ENCODE data around the gene KANK4. TPM values are rescaled to one million over a fixed set of nuclear protein-coding genes. Genes with fewer than 3 reads are reported as not detected.

Gene KANK4
- total and polyA plus RNA-seq, 2 donors (not counting 1 experiment from before 2014, with no cell fraction given): not detected

GRCh38 chr1:62285984-62286785 lies 33.0 kb downstream of the KANK4 start:
- TF ChIP-seq EZH2 (IDR thresholded peaks at IDR 0.05; ENCODE audit: low read length, missing control alignments): no peak
- TF ChIP-seq CTCF (conservative IDR thresholded peaks at IDR 0.05 in 1 of 2, IDR thresholded peaks at IDR 0.05 in 1 of 2; ENCODE audit: low read depth in 1 of 2, low read length in 2 of 2): no peak
- Histone ChIP-seq H3K27me3 (ENCODE audit: control insufficient read depth, insufficient read depth, low read length) (peaks cover 7% of the 10 kb centered on the region), H2AFZ (ENCODE audit: low read length) (no peak overlapping the region), H3K4me1 (ENCODE audit: control insufficient read depth, extremely low read depth, insufficient read depth, low read length) (no peaks in the 10 kb centered on the region), H3K4me3 (replicated peaks in 1 of 4; ENCODE audit: control extremely low read depth in 1 of 4, insufficient read depth in 1 of 4, low read depth in 3 of 4, low read length in 4 of 4) (no peak overlapping the region), H3K36me3 (ENCODE audit: control insufficient read depth, insufficient read depth, low read length) (no peaks in the 10 kb centered on the region), H3K4me2 (ENCODE audit: extremely low read depth, insufficient read depth, low read length) (no peak overlapping the region), H3K9me3 (ENCODE audit: control insufficient read depth, insufficient read depth, low read depth, low read length) (no peaks in the 10 kb centered on the region), H3K27ac (ENCODE audit: insufficient read depth, low read length) (no peak overlapping the region), H3K9ac (ENCODE audit: insufficient read depth, low read length) (no peak overlapping the region), H3K79me2 (ENCODE audit: control insufficient read depth, insufficient read depth, low read length) (no peaks in the 10 kb centered on the region), H4K20me1 (ENCODE audit: control insufficient read depth, extremely low read depth, insufficient read depth, low read length) (no peaks in the 10 kb centered on the region)
- no peak for DNase-seq (ENCODE audit: low read depth in 2 of 2)

DNA sequence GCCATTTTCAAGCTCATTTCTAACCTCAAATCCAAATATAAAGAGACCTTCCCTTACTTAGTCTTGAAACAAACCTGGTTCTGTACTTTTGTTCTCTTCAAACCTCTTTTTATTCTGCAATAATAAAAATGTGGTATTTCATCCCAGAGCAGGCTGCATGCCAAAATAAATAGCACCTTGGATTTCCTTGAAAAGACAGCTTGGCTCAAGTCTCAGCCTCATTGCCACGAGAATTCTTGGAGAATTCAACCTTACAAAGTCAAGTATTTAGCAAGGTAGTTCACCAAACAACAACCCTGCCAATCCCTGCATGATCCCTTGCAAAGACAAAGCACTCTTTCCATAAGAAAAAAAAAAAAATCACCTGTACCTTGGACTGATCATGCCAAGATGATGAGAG lies 33.8 kb downstream of the KANK4 start:
- Histone ChIP-seq H3K27ac (ENCODE audit: insufficient read depth, low read length) (no peak overlapping the region), H3K36me3 (ENCODE audit: control insufficient read depth, insufficient read depth, low read length) (no peaks in the 10 kb centered on the region), H2AFZ (ENCODE audit: low read length) (no peak overlapping the region), H3K4me2 (ENCODE audit: extremely low read depth, insufficient read depth, low read length) (no peak overlapping the region), H3K4me1 (ENCODE audit: control insufficient read depth, extremely low read depth, insufficient read depth, low read length) (no peaks in the 10 kb centered on the region), H3K79me2 (ENCODE audit: control insufficient read depth, insufficient read depth, low read length) (no peaks in the 10 kb centered on the region), H3K4me3 (replicated peaks in 1 of 4; ENCODE audit: control extremely low read depth in 1 of 4, insufficient read depth in 1 of 4, low read depth in 3 of 4, low read length in 4 of 4) (no peak overlapping the region), H3K9me3 (ENCODE audit: control insufficient read depth, insufficient read depth, low read depth, low read length) (no peaks in the 10 kb centered on the region), H4K20me1 (ENCODE audit: control insufficient read depth, extremely low read depth, insufficient read depth, low read length) (no peaks in the 10 kb centered on the region), H3K27me3 (ENCODE audit: control insufficient read depth, insufficient read depth, low read length) (peaks cover 7% of the 10 kb centered on the region), H3K9ac (ENCODE audit: insufficient read depth, low read length) (no peak overlapping the region)
- DNase-seq (ENCODE audit: low read depth in 2 of 2): no peak
- TF ChIP-seq CTCF (conservative IDR thresholded peaks at IDR 0.05 in 1 of 2, IDR thresholded peaks at IDR 0.05 in 1 of 2; ENCODE audit: low read depth in 1 of 2, low read length in 2 of 2): no peak
- no peak for TF ChIP-seq EZH2 (IDR thresholded peaks at IDR 0.05; ENCODE audit: low read length, missing control alignments)

DNA sequence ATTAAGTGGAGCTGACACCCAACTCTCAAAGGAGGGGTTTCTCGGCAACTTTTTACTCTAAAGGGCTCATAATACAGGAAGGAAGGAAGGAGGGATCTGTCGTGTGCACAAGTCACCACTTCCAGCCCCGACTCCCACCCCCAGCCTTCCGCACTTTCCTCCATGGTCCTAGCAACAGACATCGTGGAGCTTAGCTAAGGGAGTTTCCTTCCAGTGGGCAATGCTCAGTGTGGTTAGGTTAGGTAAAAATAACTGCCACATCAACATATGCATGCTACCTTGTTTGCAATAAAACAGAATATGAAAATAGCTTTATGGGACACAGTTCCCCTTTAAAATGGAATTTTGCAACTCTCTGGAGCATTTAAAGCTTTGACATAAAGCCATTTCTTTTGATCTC lies 35.2 kb downstream of the KANK4 start:
- no peaks in the 10 kb centered on the region for H4K20me1 ChIP-seq (ENCODE audit: control insufficient read depth, extremely low read depth, insufficient read depth, low read length)
- peaks cover 7% of the 10 kb centered on the region for H3K27me3 ChIP-seq (ENCODE audit: control insufficient read depth, insufficient read depth, low read length)
- H2AFZ ChIP-seq (ENCODE audit: low read length): no peak overlapping the region
- no peak overlapping the region for H3K4me2 ChIP-seq (ENCODE audit: extremely low read depth, insufficient read depth, low read length)
- no peak overlapping the region for H3K27ac ChIP-seq (ENCODE audit: insufficient read depth, low read length)
- TF ChIP-seq EZH2 (IDR thresholded peaks at IDR 0.05; ENCODE audit: low read length, missing control alignments) (no peak), CTCF (conservative IDR thresholded peaks at IDR 0.05 in 1 of 2, IDR thresholded peaks at IDR 0.05 in 1 of 2; ENCODE audit: low read depth in 1 of 2, low read length in 2 of 2) (no peak)
- no peaks in the 10 kb centered on the region for H3K36me3 ChIP-seq (ENCODE audit: control insufficient read depth, insufficient read depth, low read length)
- no peaks in the 10 kb centered on the region for H3K4me1 ChIP-seq (ENCODE audit: control insufficient read depth, extremely low read depth, insufficient read depth, low read length)
- H3K4me3 ChIP-seq (replicated peaks in 1 of 4; ENCODE audit: control extremely low read depth in 1 of 4, insufficient read depth in 1 of 4, low read depth in 3 of 4, low read length in 4 of 4): no peak overlapping the region
- no peak overlapping the region for H3K9ac ChIP-seq (ENCODE audit: insufficient read depth, low read length)
- H3K79me2 ChIP-seq (ENCODE audit: control insufficient read depth, insufficient read depth, low read length): no peaks in the 10 kb centered on the region
- H3K9me3 ChIP-seq (ENCODE audit: control insufficient read depth, insufficient read depth, low read depth, low read length): no peaks in the 10 kb centered on the region
- no peak for DNase-seq (ENCODE audit: low read depth in 2 of 2)

All from fibroblast of lung (primary cell).